DOHH2 (cell line): Measurements from ENCODE around the gene CMSS1.

ENCODE experiments used
- H3F3A ChIP-seq: fragments of 200-600 bp; sonication (generic), shearing (Covaris generic); 2 replicates; pipeline ENCODE4 v1.6.0; 2016; ENCODE audit warnings: antibody characterized with exemption, mild to moderate bottlenecking; ENCODE audit not compliant: control insufficient read depth, insufficient read depth
- H3K27ac ChIP-seq: fragments of 200-600 bp; sonication (generic); 2 replicates; pipeline ENCODE4 v1.5.1; 2014; ENCODE audit warnings: low read depth, mild to moderate bottlenecking, low read length, moderate library complexity
- H3K27me3 ChIP-seq: fragments of 200-600 bp; sonication (generic); 2 replicates; pipeline ENCODE4 v1.6.1; 2014; ENCODE audit warnings: mild to moderate bottlenecking, low read length, mixed read lengths; ENCODE audit not compliant: control insufficient read depth
- H3K36me3 ChIP-seq: fragments of 200-600 bp; sonication (generic); 2 replicates; pipeline ENCODE4 v1.6.1; 2014; ENCODE audit warnings: mild to moderate bottlenecking, low read length, moderate library complexity, mixed read lengths; ENCODE audit not compliant: control insufficient read depth
- H3K4me1 ChIP-seq: fragments of 200-600 bp; sonication (generic); 2 replicates; pipeline ENCODE4 v1.6.1; 2014; ENCODE audit warnings: mild to moderate bottlenecking, low read length, mixed read lengths; ENCODE audit not compliant: control insufficient read depth
- H3K4me2 ChIP-seq: fragments of 200-600 bp; sonication (generic); 2 replicates; pipeline ENCODE4 v1.6.0; 2014; ENCODE audit warnings: mild to moderate bottlenecking, low read length, moderate library complexity
- H3K4me3 ChIP-seq: fragments of 200-600 bp; sonication (generic); 2 replicates; pipeline ENCODE4 v1.5.1; 2014; ENCODE audit warnings: mild to moderate bottlenecking, low read length, mixed read lengths
- H3K79me2 ChIP-seq: fragments of 200-600 bp; sonication (generic); 2 replicates; pipeline ENCODE4 v1.6.1; 2014; ENCODE audit warnings: mild to moderate bottlenecking, low read length, mixed read lengths; ENCODE audit not compliant: control insufficient read depth
- H3K9me2 ChIP-seq: fragments of 200-600 bp; sonication (generic); replicated peaks from 2 replicates; pipeline ENCODE4 v1.6.1; 2014; ENCODE audit warnings: mild to moderate bottlenecking, low read length, mixed read lengths; ENCODE audit not compliant: control insufficient read depth
- H3K9me3 ChIP-seq: fragments of 200-600 bp; sonication (generic); 2 replicates; pipeline ENCODE4 v1.6.1; 2014; ENCODE audit warnings: antibody characterized with exemption, low read length, mixed read lengths; ENCODE audit not compliant: control insufficient read depth, insufficient read depth
- H4K20me1 ChIP-seq: fragments of 200-600 bp; sonication (generic); 2 replicates; pipeline ENCODE4 v1.6.0; 2014; ENCODE audit warnings: low read depth, mild to moderate bottlenecking, antibody characterized with exemption, low read length, moderate library complexity; ENCODE audit not compliant: control insufficient read depth, insufficient read depth
- EZH2phosphoT487 ChIP-seq: fragments of 200-600 bp; sonication (generic); IDR thresholded peaks from 2 replicates; pipeline ENCODE4 v1.6.1; 2017; ENCODE audit warnings: borderline replicate concordance, mild to moderate bottlenecking, antibody characterized with exemption, low read length, moderate library complexity, mixed read lengths
- TF ChIP-seq, protein P1 (sequence below): fragments of 200-600 bp; sonication (generic); IDR thresholded peaks from one replicate; pipeline ENCODE4 v1.5.1; 2014; ENCODE audit warnings: antibody characterized with exemption, mild to moderate bottlenecking, low read depth, low read length; ENCODE audit not compliant: poor library complexity, severe bottlenecking

CMSS1 gene

DNA sequence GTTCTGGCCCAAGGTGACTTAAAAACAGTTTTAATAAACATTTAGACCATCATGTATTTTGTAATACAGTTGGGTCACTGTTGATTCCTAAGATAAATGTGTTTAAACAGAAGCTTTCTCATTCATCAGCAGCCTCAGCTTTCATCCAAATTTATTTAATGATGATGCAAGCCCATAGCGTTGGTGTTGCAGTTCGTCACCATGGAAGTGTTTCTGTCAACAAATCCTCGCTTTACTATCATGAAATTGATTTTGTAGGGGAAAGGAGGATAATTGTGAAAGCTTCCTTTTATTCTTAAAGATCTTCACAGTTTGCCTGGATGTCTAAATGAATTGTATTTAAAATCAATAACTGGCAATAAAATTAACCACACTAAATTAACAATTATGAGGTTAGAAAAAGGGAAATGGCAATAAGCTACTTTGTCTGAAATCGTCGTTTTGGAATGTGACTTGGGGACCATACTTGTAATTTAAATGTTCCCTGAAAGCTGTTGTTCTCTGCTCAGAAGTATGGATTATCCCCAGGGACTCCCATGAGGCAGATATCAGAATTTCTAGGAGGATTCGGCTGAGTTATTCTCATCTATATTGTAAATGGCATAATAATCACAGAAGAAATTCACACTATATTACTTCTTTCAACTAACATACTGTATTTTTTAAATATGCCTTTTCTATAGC lies 29.0 kb downstream of the CMSS1 start:
- Histone ChIP-seq H3K4me3 (no peak overlapping the region), H3K9me2 (no peaks in the 10 kb centered on the region), H3K27me3 (no peaks in the 10 kb centered on the region), H3F3A (no peaks in the 10 kb centered on the region; the same call in 1 of the 2 replicates), H4K20me1 (peaks cover 15% of the 10 kb centered on the region; the same call in 1 of the 2 replicates), H3K36me3 (no peaks in the 10 kb centered on the region), H3K4me2 (no peak overlapping the region), H3K4me1 (peaks cover 20% of the 10 kb centered on the region), H3K79me2 (peaks cover 85% of the 10 kb centered on the region), H3K27ac (no peak overlapping the region), H3K9me3 (no peaks in the 10 kb centered on the region)
- TF ChIP-seq, protein P1, sequence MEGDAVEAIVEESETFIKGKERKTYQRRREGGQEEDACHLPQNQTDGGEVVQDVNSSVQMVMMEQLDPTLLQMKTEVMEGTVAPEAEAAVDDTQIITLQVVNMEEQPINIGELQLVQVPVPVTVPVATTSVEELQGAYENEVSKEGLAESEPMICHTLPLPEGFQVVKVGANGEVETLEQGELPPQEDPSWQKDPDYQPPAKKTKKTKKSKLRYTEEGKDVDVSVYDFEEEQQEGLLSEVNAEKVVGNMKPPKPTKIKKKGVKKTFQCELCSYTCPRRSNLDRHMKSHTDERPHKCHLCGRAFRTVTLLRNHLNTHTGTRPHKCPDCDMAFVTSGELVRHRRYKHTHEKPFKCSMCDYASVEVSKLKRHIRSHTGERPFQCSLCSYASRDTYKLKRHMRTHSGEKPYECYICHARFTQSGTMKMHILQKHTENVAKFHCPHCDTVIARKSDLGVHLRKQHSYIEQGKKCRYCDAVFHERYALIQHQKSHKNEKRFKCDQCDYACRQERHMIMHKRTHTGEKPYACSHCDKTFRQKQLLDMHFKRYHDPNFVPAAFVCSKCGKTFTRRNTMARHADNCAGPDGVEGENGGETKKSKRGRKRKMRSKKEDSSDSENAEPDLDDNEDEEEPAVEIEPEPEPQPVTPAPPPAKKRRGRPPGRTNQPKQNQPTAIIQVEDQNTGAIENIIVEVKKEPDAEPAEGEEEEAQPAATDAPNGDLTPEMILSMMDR = no peak
- TF ChIP-seq EZH2phosphoT487 = no peak

DNA sequence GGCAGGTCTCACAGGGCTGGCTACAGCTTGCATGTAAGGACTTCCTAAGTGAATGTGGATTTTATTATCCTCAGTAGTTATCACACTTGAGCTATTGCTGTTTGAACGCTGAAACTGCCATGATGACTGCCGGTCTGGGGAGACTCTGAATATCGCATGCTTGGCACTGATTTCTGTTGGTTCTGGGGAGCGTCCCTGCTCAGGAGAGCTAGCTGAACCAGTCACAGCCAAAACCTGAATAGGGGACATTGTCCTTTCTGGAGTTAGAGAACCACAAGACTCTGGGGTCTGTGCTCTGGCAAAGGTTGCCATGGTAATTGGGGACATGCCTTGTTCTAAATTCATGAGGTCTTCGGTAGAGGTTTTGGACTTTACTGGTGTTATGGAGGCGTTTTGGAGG lies 30.8 kb downstream of the CMSS1 start:
- Histone ChIP-seq H3K36me3 (no peaks in the 10 kb centered on the region), H3K4me3 (no peak overlapping the region), H3K79me2 (peaks cover 88% of the 10 kb centered on the region), H3K27me3 (no peaks in the 10 kb centered on the region), H4K20me1 (peaks cover 19% of the 10 kb centered on the region; the same call in 1 of the 2 replicates), H3K9me2 (no peaks in the 10 kb centered on the region), H3F3A (no peaks in the 10 kb centered on the region; the same call in 1 of the 2 replicates), H3K9me3 (no peaks in the 10 kb centered on the region), H3K27ac (no peak overlapping the region), H3K4me1 (peaks cover 20% of the 10 kb centered on the region), H3K4me2 (no peak overlapping the region)
- TF ChIP-seq, protein P1 = no peak
- no peak for TF ChIP-seq EZH2phosphoT487

DNA sequence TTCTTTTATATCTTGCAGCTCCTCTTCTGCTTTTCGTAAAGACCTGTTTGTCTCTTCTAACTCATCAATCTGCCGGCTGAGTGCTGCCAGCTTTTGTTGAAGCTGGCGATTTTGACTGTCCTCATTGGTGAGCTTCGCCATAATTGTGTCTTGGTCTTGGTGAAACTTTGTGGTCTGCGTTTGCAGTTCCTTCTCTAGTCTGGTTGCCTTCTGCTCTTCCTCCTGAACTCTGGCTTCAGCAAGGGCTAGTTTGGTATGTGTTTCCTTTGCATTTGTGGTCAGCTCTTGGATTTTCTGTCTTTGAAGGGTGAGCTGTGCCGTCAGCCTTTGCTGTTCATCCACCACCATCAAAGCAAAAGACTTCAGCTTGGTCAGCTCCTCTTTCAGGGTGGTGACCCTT lies 32.9 kb downstream of the CMSS1 start:
- no peak overlapping the region for H3K4me2 ChIP-seq
- no peaks in the 10 kb centered on the region for H3K9me3 ChIP-seq
- no peak overlapping the region for H3K27ac ChIP-seq
- no peaks in the 10 kb centered on the region for H3K27me3 ChIP-seq
- no peaks in the 10 kb centered on the region for H3K9me2 ChIP-seq
- H3K4me1 ChIP-seq = peaks cover 1% of the 10 kb centered on the region
- TF ChIP-seq, protein P1 = no peak
- TF ChIP-seq EZH2phosphoT487 = no peak
- H3F3A ChIP-seq = no peaks in the 10 kb centered on the region; the same call in 1 of the 2 replicates
- no peaks in the 10 kb centered on the region for H3K36me3 ChIP-seq
- no peak overlapping the region for H3K4me3 ChIP-seq
- H4K20me1 ChIP-seq = peaks cover 15% of the 10 kb centered on the region; the same call in 1 of the 2 replicates
- H3K79me2 ChIP-seq = peaks cover 87% of the 10 kb centered on the region
